GM19397 (cell line): ENCODE measurements around the gene EDARADD.
"Not testable (repeated sequence)": the region's sequence is repeated elsewhere in the genome, so short reads cannot be mapped to it uniquely, and the experiment has no call there.

Source experiments
- ATAC-seq: cut with Tn5 transposase; IDR thresholded peaks from one replicate; pipeline ENCODE4 v1.9.1; 2021; ENCODE audit warnings: mild to moderate bottlenecking, moderate library complexity; ENCODE audit not compliant: unreplicated experiment

The EDARADD gene

GRCh38 chr1:236484310-236484971, 90.4 kb downstream of the EDARADD start:
- no peak for ATAC-seq

- ATAC-seq: no peak
These were observed 92.4 kb downstream of the EDARADD start for GRCh38 chr1:236486356-236487002.

GRCh38 chr1:236489161-236489560, 95.1 kb downstream of the EDARADD start:
- not testable (repeated sequence) for ATAC-seq

- ATAC-seq: no peak
These were observed 95.8 kb downstream of the EDARADD start for GRCh38 chr1:236489710-236490377.

GRCh38 chr1:236491469-236492136, 97.5 kb downstream of the EDARADD start:
- ATAC-seq: no peak

GRCh38 chr1:236492378-236492777, 98.3 kb downstream of the EDARADD start:
- ATAC-seq: no peak

- ATAC-seq: no peak
These were observed 100.0 kb downstream of the EDARADD start for GRCh38 chr1:236494082-236494481.

- no peak for ATAC-seq
These were observed 100.7 kb downstream of the EDARADD start for GRCh38 chr1:236494586-236495466.

- ATAC-seq: no peak
These were observed 101.5 kb downstream of the EDARADD start for GRCh38 chr1:236495467-236496112.

- no peak for ATAC-seq
These were observed 103.8 kb downstream of the EDARADD start for GRCh38 chr1:236497908-236498307.

GRCh38 chr1:236501093-236501492, 107.0 kb downstream of the EDARADD start:
- no peak for ATAC-seq

- ATAC-seq: no peak
These were observed 108.5 kb downstream of the EDARADD start for GRCh38 chr1:236502579-236502971.

- no peak for ATAC-seq
These were observed 109.0 kb downstream of the EDARADD start for GRCh38 chr1:236502972-236503639.

- not testable (repeated sequence) for ATAC-seq
These were observed 110.3 kb downstream of the EDARADD start for GRCh38 chr1:236504338-236504737.

GRCh38 chr1:236507022-236507700, 113.1 kb downstream of the EDARADD start:
- no peak for ATAC-seq

GRCh38 chr1:236508593-236509027, 114.5 kb downstream of the EDARADD start:
- no peak for ATAC-seq

- ATAC-seq: no peak
These were observed 115.1 kb downstream of the EDARADD start for GRCh38 chr1:236509203-236509602.

GRCh38 chr1:236509647-236510401, 115.7 kb downstream of the EDARADD start:
- ATAC-seq: no peak
